Sigmoid colon (tissue), 3 donors: ENCODE measurements around the gene MKKS.

Experiments
- POLR2A ChIP-seq, 2 donors: fragments of 450-650 bp; IDR thresholded peaks; one replicate each; pipeline ENCODE4 v1.6.1; 2016; ENCODE audit warnings: antibody characterized with exemption in 2 of 2, mild to moderate bottlenecking in 2 of 2, moderate library complexity in 2 of 2
- TF ChIP-seq, protein P1 (sequence below), 4 experiments: fragments of 450-650 bp in 3 of 4; fragments of 200-600 bp in 1 of 4; IDR thresholded peaks; one replicate each; pipeline ENCODE4 v1.5.1; 2016 to 2019; ENCODE audit warnings: antibody characterized with exemption in 4 of 4, mild to moderate bottlenecking in 3 of 4, moderate library complexity in 2 of 4

DNA sequence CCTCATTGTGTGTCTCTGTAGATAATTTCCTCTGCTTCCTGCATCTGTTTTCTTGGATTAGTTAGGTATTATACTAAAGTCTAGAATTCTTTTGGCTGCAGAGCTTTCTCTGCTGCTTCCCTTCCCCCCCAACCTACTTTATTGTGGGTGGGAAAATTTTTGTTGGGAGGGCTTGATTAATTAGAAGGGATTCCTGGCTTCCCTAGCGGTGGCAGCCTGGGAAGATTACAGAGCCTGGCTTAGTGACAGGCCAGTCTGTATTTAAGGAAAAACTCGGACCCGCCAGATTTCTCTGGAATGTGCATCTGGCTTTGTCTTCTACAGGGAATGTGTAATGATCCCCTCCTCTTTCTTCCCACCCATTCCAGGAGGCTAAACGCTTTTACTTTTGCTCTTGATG is 32.3 kb upstream of the MKKS start:
- TF ChIP-seq, protein P1, sequence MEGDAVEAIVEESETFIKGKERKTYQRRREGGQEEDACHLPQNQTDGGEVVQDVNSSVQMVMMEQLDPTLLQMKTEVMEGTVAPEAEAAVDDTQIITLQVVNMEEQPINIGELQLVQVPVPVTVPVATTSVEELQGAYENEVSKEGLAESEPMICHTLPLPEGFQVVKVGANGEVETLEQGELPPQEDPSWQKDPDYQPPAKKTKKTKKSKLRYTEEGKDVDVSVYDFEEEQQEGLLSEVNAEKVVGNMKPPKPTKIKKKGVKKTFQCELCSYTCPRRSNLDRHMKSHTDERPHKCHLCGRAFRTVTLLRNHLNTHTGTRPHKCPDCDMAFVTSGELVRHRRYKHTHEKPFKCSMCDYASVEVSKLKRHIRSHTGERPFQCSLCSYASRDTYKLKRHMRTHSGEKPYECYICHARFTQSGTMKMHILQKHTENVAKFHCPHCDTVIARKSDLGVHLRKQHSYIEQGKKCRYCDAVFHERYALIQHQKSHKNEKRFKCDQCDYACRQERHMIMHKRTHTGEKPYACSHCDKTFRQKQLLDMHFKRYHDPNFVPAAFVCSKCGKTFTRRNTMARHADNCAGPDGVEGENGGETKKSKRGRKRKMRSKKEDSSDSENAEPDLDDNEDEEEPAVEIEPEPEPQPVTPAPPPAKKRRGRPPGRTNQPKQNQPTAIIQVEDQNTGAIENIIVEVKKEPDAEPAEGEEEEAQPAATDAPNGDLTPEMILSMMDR (IDR thresholded peaks at IDR 0.05): no peak
- no peak for TF ChIP-seq POLR2A (IDR thresholded peaks at IDR 0.05)
